Smooth muscle cell of bladder (primary cell): ENCODE data around the gene NAA25. TPM values are rescaled to one million over a fixed set of nuclear protein-coding genes. Genes with fewer than 3 reads are reported as not detected.

Source experiments
- total RNA-seq: library from RNA; depleted of rRNA; stranded (reverse); fragments of >200 nt; gene quantifications from 2 replicates; pipeline ENCODE4 v1.2.3, GENCODE V29; 2014

NAA25 gene
- 11.9 and 14.6 TPM in 2 replicates for total RNA-seq

DNA sequence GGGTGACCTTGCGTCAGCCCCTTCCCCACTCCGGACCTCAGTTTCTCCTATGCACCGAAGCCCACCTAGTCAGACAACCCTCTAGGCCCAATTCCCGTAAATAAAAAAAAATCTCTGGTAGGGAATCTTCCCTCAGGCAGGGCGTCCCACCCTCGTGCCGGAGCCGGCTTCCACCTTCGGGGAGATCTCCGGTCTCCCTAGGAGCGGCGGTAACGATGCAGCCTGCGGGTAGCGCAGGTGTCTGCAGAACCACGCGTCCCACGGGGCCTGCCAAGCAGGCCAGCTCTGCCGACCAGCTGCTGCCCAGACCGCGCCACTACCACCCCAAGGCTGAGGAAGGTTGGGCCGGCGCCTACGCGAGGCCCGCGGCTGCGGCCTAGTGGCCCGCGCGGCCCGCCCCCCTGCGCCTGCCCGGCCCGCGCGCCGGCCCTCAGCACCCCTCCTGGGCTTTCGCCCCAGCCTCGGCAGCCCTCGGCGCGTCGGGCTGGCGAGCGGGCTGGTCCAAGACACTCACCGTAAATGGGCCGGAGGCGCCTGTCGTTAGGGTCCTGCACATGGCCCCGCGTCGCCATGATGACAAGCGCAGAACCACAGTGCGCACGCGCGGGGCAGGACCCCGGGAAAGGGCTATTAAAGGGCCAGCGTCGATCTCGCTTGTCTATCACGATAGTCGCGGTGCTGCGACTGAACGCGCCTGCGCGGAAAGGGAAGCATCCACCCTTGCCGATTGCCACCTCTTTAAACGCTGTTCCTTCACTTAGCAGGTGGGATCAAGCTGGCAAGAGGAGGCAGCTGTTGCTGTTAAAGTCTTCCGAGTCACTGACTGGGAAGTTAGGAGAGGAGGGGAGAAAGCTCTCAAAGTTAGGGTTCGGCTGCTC, at the start of gene NAA25:
TSS of gene NAA25 (minus strand) at position 582 of the 878 bp plus-strand sequence. CDS start at position 572, 10 bp downstream.

DNA sequence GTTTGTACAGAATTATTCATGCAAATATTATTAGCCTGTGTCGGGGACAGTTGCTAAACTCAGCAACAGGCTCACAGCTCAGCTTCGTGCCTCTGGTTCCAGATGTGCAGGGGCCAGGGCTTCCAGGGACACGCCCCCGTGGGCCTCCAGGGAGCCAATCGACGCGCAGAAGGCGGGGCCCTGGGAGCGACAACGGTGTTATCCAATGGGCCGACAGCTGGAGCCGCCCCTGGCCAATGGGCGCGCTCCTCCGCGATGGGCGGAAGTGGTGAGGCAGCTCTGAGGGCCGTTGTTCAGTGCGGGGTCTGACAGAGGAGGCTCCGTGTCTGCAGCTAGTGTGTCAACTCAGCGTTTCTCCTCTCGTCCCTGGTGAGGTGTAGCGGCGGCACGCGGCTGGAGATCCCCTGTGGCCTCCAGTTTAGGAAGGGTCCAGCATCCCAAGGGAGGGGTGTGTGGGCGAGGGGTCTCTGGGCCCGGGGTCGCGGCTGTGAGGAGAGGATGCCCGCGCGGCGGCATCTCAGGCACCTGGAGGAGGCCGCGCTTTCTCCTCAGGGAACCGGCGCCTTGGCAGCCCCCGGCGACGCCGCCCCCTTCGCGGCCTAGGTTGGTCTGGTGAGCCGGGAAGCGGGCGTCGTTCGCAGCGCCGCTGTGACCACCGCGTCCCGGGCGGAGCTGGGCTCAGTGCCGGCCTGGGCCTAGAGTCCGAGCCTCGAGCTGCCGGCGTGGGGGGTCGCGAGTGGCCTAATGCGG, 16.8 kb upstream of the NAA25 start, which contains the start of gene TRAFD1:
TSS of gene TRAFD1 (plus strand) at position 311 of the 750 bp plus-strand sequence. CDS start 4,963 bp downstream, outside the sequence.

DNA sequence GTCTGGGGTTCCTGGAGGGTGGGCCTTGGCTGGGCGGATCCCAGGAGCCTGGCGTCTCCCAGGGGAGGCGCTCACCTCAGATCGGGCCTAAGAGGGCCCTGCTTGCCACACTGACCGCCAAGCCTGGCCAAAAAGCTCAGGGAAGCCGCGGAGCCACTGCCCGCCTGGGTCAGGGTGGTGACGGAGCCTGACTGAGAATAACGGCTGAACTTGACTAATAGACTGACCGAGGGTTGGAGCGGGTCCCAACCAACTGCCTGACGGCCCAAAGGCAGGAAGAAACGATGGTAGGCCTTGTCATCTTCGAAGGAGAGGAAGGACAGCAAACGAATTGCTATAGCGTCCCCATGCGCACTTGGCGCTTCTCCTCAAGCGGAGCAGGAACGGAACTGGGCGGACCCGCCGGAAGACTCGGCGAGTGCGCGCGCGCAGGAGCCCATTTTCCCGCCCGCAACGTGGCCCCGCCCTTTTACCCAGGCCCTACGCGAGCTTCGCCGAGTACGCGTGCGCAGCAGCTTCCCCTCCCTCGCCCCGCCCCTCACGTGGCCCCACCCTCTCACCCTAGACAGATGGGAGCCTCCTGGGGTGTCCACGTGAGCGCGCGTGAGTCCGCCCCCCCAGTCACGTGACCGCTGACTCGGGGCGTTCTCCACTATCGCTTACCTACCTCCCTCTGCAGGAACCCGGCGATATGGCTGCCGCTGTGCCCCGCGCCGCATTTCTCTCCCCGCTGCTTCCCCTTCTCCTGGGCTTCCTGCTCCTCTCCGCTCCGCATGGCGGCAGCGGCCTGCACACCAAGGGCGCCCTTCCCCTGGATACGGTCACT, 95.6 kb downstream of the NAA25 start, which contains the start of the genes ERP29 and TMEM116:
TSS of gene ERP29 (plus strand) at position 652 of the 826 bp plus-strand sequence. CDS start at position 692, 40 bp downstream.
TSS of gene TMEM116 (minus strand) at position 391 of the 826 bp plus-strand sequence. CDS start 7,895 bp downstream, outside the sequence.

Other genes starting within 250 kb of the NAA25 start
- 9.2 and 14.1 TPM in 2 replicates for gene TMEM116, start 95.6 kb downstream of the NAA25 start, total RNA-seq
- gene ERP29, start 95.4 kb downstream of the NAA25 start, total RNA-seq = 104 and 124 TPM in 2 replicates
- 55.8 and 55.9 TPM in 2 replicates for gene TRAFD1, start 16.8 kb upstream of the NAA25 start, total RNA-seq